ENCODE measurements around the gene IMMT. TPM values are rescaled to one million over a fixed set of nuclear protein-coding genes. Genes with fewer than 3 reads are reported as not detected.

IMMT gene
- total RNA-seq, 1 experiment from 2014 or later: 113 TPM

GRCh38 chr2:86105252-86105968 is 89.9 kb downstream of the IMMT start, which contains the start of gene POLR1A:
Gene POLR1A (minus strand): TSS chr2:86105886. CDS start chr2:86105776, 110 bp downstream.
- in situ Hi-C loops (cut with HindIII; ENCODE audit: low sequenced_read_pairs): no loop called here

GRCh38 chr2:86102157-86102556 is 93.1 kb downstream of the IMMT start:
- DNase-seq (ENCODE audit: low spot score): no peak
- in situ Hi-C loops (cut with HindIII; ENCODE audit: low sequenced_read_pairs): no loop called here

More at GRCh38 chr2:86105252-86105968, 89.9 kb downstream of the IMMT start, which contains the start of gene POLR1A:
- peak; percentile 97 for DNase-seq (ENCODE audit: low spot score)

- in situ Hi-C loops (cut with HindIII; ENCODE audit: low sequenced_read_pairs): no loop called here
- DNase-seq (ENCODE audit: low spot score): no peak
These were observed 97.3 kb downstream of the IMMT start for GRCh38 chr2:86097913-86098312.

- DNase-seq (ENCODE audit: low spot score): no peak
- in situ Hi-C loops (cut with HindIII; ENCODE audit: low sequenced_read_pairs): no loop called here
These were observed 98.0 kb downstream of the IMMT start for GRCh38 chr2:86097114-86097896.

- DNase-seq (ENCODE audit: low spot score): no peak
- in situ Hi-C loops (cut with HindIII; ENCODE audit: low sequenced_read_pairs): no loop called here
These were observed 101.0 kb downstream of the IMMT start for GRCh38 chr2:86094229-86094628.

Other genes starting within 250 kb of the IMMT start
- 16.2 and 47.4 TPM in 2 replicates for gene POLR1A, start 89.6 kb downstream of the IMMT start, total RNA-seq (2014; rRNA removed; shearing (Covaris generic))
- gene PTCD3, start 89.2 kb downstream of the IMMT start, total RNA-seq (2014; rRNA removed; shearing (Covaris generic)): 127 and 175 TPM in 2 replicates
- 82.6 and 91.3 TPM in 2 replicates for gene MRPL35, start 4.0 kb upstream of the IMMT start, total RNA-seq (2014; rRNA removed; shearing (Covaris generic))
- gene REEP1, start 142.2 kb upstream of the IMMT start, total RNA-seq (2014; rRNA removed; shearing (Covaris generic)): 1.1 and 4.2 TPM in 2 replicates
- gene KDM3A, start 245.9 kb upstream of the IMMT start, total RNA-seq (2014; rRNA removed; shearing (Covaris generic)): 31.9 and 53.2 TPM in 2 replicates